SU-DHL-6 (cell line): ENCODE data around the gene GPD2.

ENCODE experiments used
- CTCF ChIP-seq: fragments of 200-600 bp; sonication (generic); IDR thresholded peaks from one replicate; pipeline ENCODE4 v1.5.1; 2017; ENCODE audit warnings: antibody characterized with exemption, mild to moderate bottlenecking, low read length, moderate library complexity; ENCODE audit not compliant: insufficient read depth, poor library complexity, severe bottlenecking
- EZH2phosphoT487 ChIP-seq: fragments of 200-600 bp; sonication (generic), shearing (Covaris generic); conservative IDR thresholded peaks from 2 replicates; pipeline ENCODE4 v1.6.1; 2018; ENCODE audit warnings: mild to moderate bottlenecking, antibody characterized with exemption, low read length, moderate library complexity, mixed read lengths

GRCh38 chr2:156573710-156574109, 137.5 kb downstream of the GPD2 start:
- TF ChIP-seq CTCF (no peak), EZH2phosphoT487 (no peak)
